ENCODE results near the gene FEM1C. TPM values are rescaled to one million over a fixed set of nuclear protein-coding genes. Genes with fewer than 3 reads are reported as not detected.

Gene FEM1C
- total RNA-seq, 1 experiment from 2014 or later = 20.5 TPM

- no peaks in the 10 kb centered on the region for H3K9me3 ChIP-seq (replicated peaks)
- H3K27me3 ChIP-seq (replicated peaks) = no peaks in the 10 kb centered on the region
- DNase-seq (ENCODE audit: low read depth in 1 of 2, low spot score in 2 of 2) = peak in 1 of 2 experiments; percentile 50
- H3K27ac ChIP-seq = peak overlapping the region; percentile 40
- H3K4me1 ChIP-seq (replicated peaks) = peaks cover 33% of the 10 kb centered on the region
- H3K4me3 ChIP-seq = no peak overlapping the region
- H3K36me3 ChIP-seq = peaks cover 29% of the 10 kb centered on the region
These were observed 30.8 kb upstream of the FEM1C start for GRCh38 chr5:115575167-115576070.

- peaks cover 23% of the 10 kb centered on the region for H3K4me1 ChIP-seq (replicated peaks)
- H3K9me3 ChIP-seq (replicated peaks) = no peaks in the 10 kb centered on the region
- DNase-seq (ENCODE audit: low read depth in 1 of 2, low spot score in 2 of 2) = no peak
- H3K4me3 ChIP-seq = no peak overlapping the region
- no peak overlapping the region for H3K27ac ChIP-seq
- peaks cover 18% of the 10 kb centered on the region for H3K36me3 ChIP-seq
- no peaks in the 10 kb centered on the region for H3K27me3 ChIP-seq (replicated peaks)
These were observed 28.6 kb upstream of the FEM1C start for GRCh38 chr5:115573133-115573532.

- H3K4me1 ChIP-seq (replicated peaks) = peaks cover 23% of the 10 kb centered on the region
- no peaks in the 10 kb centered on the region for H3K27me3 ChIP-seq (replicated peaks)
- H3K27ac ChIP-seq = no peak overlapping the region
- DNase-seq (ENCODE audit: low read depth in 1 of 2, low spot score in 2 of 2) = no peak
- peaks cover 7% of the 10 kb centered on the region; the same call in 1 of the 2 replicates for H3K36me3 ChIP-seq
- H3K9me3 ChIP-seq (replicated peaks) = no peaks in the 10 kb centered on the region
- no peak overlapping the region for H3K4me3 ChIP-seq
These were observed 26.9 kb upstream of the FEM1C start for GRCh38 chr5:115571441-115571878.

- Histone ChIP-seq H3K27ac (no peak overlapping the region), H3K9me3 (replicated peaks) (no peaks in the 10 kb centered on the region), H3K4me3 (no peak overlapping the region), H3K4me1 (replicated peaks) (peaks cover 10% of the 10 kb centered on the region), H3K27me3 (replicated peaks) (no peaks in the 10 kb centered on the region), H3K36me3 (no peaks in the 10 kb centered on the region)
- no peak for DNase-seq (ENCODE audit: low read depth in 1 of 2, low spot score in 2 of 2)
These were observed 24.1 kb upstream of the FEM1C start for GRCh38 chr5:115568668-115569067.

- H3K9me3 ChIP-seq (replicated peaks) = no peaks in the 10 kb centered on the region
- no peaks in the 10 kb centered on the region for H3K27me3 ChIP-seq (replicated peaks)
- no peak overlapping the region for H3K4me3 ChIP-seq
- H3K27ac ChIP-seq = no peak overlapping the region
- no peaks in the 10 kb centered on the region for H3K36me3 ChIP-seq
- DNase-seq (ENCODE audit: low read depth in 1 of 2, low spot score in 2 of 2) = no peak
- no peaks in the 10 kb centered on the region; the same call in 1 of the 2 replicates for H3K4me1 ChIP-seq (replicated peaks)
These were observed 20.7 kb upstream of the FEM1C start for GRCh38 chr5:115565233-115565632.

GRCh38 chr5:115561176-115561575, 16.6 kb upstream of the FEM1C start:
- Histone ChIP-seq H3K4me1 (replicated peaks) (peaks cover 35% of the 10 kb centered on the region), H3K36me3 (no peaks in the 10 kb centered on the region), H3K4me3 (no peak overlapping the region), H3K27ac (no peak overlapping the region), H3K27me3 (replicated peaks) (no peaks in the 10 kb centered on the region), H3K9me3 (replicated peaks) (no peaks in the 10 kb centered on the region)
- no peak for DNase-seq (ENCODE audit: low read depth in 1 of 2, low spot score in 2 of 2)

GRCh38 chr5:115559524-115559923, 14.9 kb upstream of the FEM1C start:
- no peaks in the 10 kb centered on the region for H3K36me3 ChIP-seq
- H3K9me3 ChIP-seq (replicated peaks) = no peaks in the 10 kb centered on the region
- peak overlapping the region; percentile 57 for H3K27ac ChIP-seq
- H3K27me3 ChIP-seq (replicated peaks) = no peaks in the 10 kb centered on the region
- peaks cover 35% of the 10 kb centered on the region for H3K4me1 ChIP-seq (replicated peaks)
- DNase-seq (ENCODE audit: low read depth in 1 of 2, low spot score in 2 of 2) = no peak
- H3K4me3 ChIP-seq = no peak overlapping the region

GRCh38 chr5:115558388-115558956, 13.9 kb upstream of the FEM1C start:
- DNase-seq (ENCODE audit: low read depth in 1 of 2, low spot score in 2 of 2) = no peak
- peaks cover 35% of the 10 kb centered on the region for H3K4me1 ChIP-seq (replicated peaks)
- H3K4me3 ChIP-seq = no peak overlapping the region
- H3K27me3 ChIP-seq (replicated peaks) = no peaks in the 10 kb centered on the region
- peak overlapping the region; percentile 57 for H3K27ac ChIP-seq
- H3K9me3 ChIP-seq (replicated peaks) = no peaks in the 10 kb centered on the region
- no peaks in the 10 kb centered on the region for H3K36me3 ChIP-seq

- H3K4me3 ChIP-seq = no peak overlapping the region
- no peaks in the 10 kb centered on the region for H3K27me3 ChIP-seq (replicated peaks)
- no peaks in the 10 kb centered on the region for H3K9me3 ChIP-seq (replicated peaks)
- DNase-seq (ENCODE audit: low read depth in 1 of 2, low spot score in 2 of 2) = peak in 1 of 2 experiments; percentile 65
- peak overlapping the region; percentile 57 for H3K27ac ChIP-seq
- H3K4me1 ChIP-seq (replicated peaks) = peaks cover 35% of the 10 kb centered on the region
- no peaks in the 10 kb centered on the region for H3K36me3 ChIP-seq
These were observed 13.3 kb upstream of the FEM1C start for GRCh38 chr5:115557667-115558387.

GRCh38 chr5:115556276-115556675, 11.7 kb upstream of the FEM1C start:
- Histone ChIP-seq H3K4me1 (replicated peaks) (peaks cover 40% of the 10 kb centered on the region), H3K9me3 (replicated peaks) (no peaks in the 10 kb centered on the region), H3K36me3 (no peaks in the 10 kb centered on the region), H3K27me3 (replicated peaks) (no peaks in the 10 kb centered on the region), H3K4me3 (no peak overlapping the region), H3K27ac (no peak overlapping the region)
- DNase-seq (ENCODE audit: low read depth in 1 of 2, low spot score in 2 of 2) = no peak

- no peak for DNase-seq (ENCODE audit: low read depth in 1 of 2, low spot score in 2 of 2)
- H3K27ac ChIP-seq = no peak overlapping the region
These were observed 10.6 kb upstream of the FEM1C start for GRCh38 chr5:115555084-115555633.

GRCh38 chr5:115553082-115553481, 8.5 kb upstream of the FEM1C start:
- DNase-seq (ENCODE audit: low read depth in 1 of 2, low spot score in 2 of 2) = no peak

More at GRCh38 chr5:115555084-115555633, 10.6 kb upstream of the FEM1C start:
- Histone ChIP-seq H3K27me3 (replicated peaks) (no peaks in the 10 kb centered on the region), H3K4me3 (no peak overlapping the region), H3K4me1 (replicated peaks) (peaks cover 39% of the 10 kb centered on the region), H3K36me3 (no peaks in the 10 kb centered on the region), H3K9me3 (replicated peaks) (no peaks in the 10 kb centered on the region)

GRCh38 chr5:115551415-115551814, 6.8 kb upstream of the FEM1C start:
- no peak for DNase-seq (ENCODE audit: low read depth in 1 of 2, low spot score in 2 of 2)
- no peaks in the 10 kb centered on the region for H3K36me3 ChIP-seq
- H3K4me1 ChIP-seq (replicated peaks) = peaks cover 5% of the 10 kb centered on the region; the same call in 1 of the 2 replicates
- H3K9me3 ChIP-seq (replicated peaks) = no peaks in the 10 kb centered on the region
- H3K4me3 ChIP-seq = no peak overlapping the region
- H3K27ac ChIP-seq = no peak overlapping the region
- H3K27me3 ChIP-seq (replicated peaks) = no peaks in the 10 kb centered on the region

More at GRCh38 chr5:115553082-115553481, 8.5 kb upstream of the FEM1C start:
- Histone ChIP-seq H3K4me3 (no peak overlapping the region), H3K27ac (no peak overlapping the region), H3K9me3 (replicated peaks) (no peaks in the 10 kb centered on the region), H3K27me3 (replicated peaks) (no peaks in the 10 kb centered on the region), H3K36me3 (no peaks in the 10 kb centered on the region), H3K4me1 (replicated peaks) (peaks cover 19% of the 10 kb centered on the region)

Data from SJSA1 (cell line).